HG02885 (cell line): ENCODE measurements around the gene VSX1.

Experiments used
- ATAC-seq: cut with Tn5 transposase; IDR thresholded peaks from one replicate; pipeline ENCODE4 v1.9.1; 2021; ENCODE audit warnings: mild to moderate bottlenecking; ENCODE audit not compliant: unreplicated experiment, poor library complexity

Gene VSX1

GRCh38 chr20:25088267-25088666 lies 6.3 kb upstream of the VSX1 start:
- ATAC-seq = no peak

- ATAC-seq = no peak
Measured at GRCh38 chr20:25087186-25087929, 5.4 kb upstream of the VSX1 start.

GRCh38 chr20:25085756-25086495 lies 4.0 kb upstream of the VSX1 start:
- no peak for ATAC-seq

GRCh38 chr20:25084626-25085187 lies 2.8 kb upstream of the VSX1 start:
- ATAC-seq = no peak

GRCh38 chr20:25083773-25084625 lies 2.1 kb upstream of the VSX1 start:
- no peak for ATAC-seq

GRCh38 chr20:25083141-25083772 lies 1.3 kb upstream of the VSX1 start:
- ATAC-seq = no peak

- ATAC-seq = no peak
Measured at GRCh38 chr20:25082498-25082873, 545 bp upstream of the VSX1 start.

GRCh38 chr20:25081065-25081729 lies 744 bp downstream of the VSX1 start:
- ATAC-seq = no peak

GRCh38 chr20:25079171-25079570 lies 2.8 kb downstream of the VSX1 start:
- no peak for ATAC-seq

GRCh38 chr20:25078662-25079061 lies 3.3 kb downstream of the VSX1 start:
- no peak for ATAC-seq

GRCh38 chr20:25077610-25078169 lies 4.3 kb downstream of the VSX1 start:
- no peak for ATAC-seq

GRCh38 chr20:25076731-25077609 lies 5.0 kb downstream of the VSX1 start:
- ATAC-seq = peak; percentile 53

GRCh38 chr20:25076201-25076600 lies 5.7 kb downstream of the VSX1 start:
- no peak for ATAC-seq

GRCh38 chr20:25073544-25073943 lies 8.4 kb downstream of the VSX1 start:
- ATAC-seq = no peak

GRCh38 chr20:25072226-25072811 lies 9.6 kb downstream of the VSX1 start:
- ATAC-seq = no peak

GRCh38 chr20:25071734-25072133 lies 10.2 kb downstream of the VSX1 start:
- no peak for ATAC-seq

GRCh38 chr20:25070821-25071473 lies 11.0 kb downstream of the VSX1 start:
- ATAC-seq = no peak
